NOMO-1 treated with DMSO at 0.1 percent for 48 hours (cell line): ENCODE results near the gene TREM2.
"Not testable (repeated sequence)": the region's sequence is repeated elsewhere in the genome, so short reads cannot be mapped to it uniquely, and the experiment has no call there.

Experiments used
- DNase-seq: peaks from one replicate; lab custom pipeline; 2025; ENCODE audit not compliant: unreplicated experiment; lab: John Stamatoyannopoulos, UW

The TREM2 gene

GRCh38 chr6:41156001-41156400, 6.9 kb downstream of the TREM2 start:
- no peak for DNase-seq

GRCh38 chr6:41155132-41155805, 7.6 kb downstream of the TREM2 start:
- no peak for DNase-seq

GRCh38 chr6:41153992-41154625, 8.8 kb downstream of the TREM2 start, which contains the start of gene TREML1:
Gene TREML1, minus strand, starts transcription at chr6:41154347. Its CDS starts 59 bp downstream, at chr6:41154288.
- no peak for DNase-seq

GRCh38 chr6:41153451-41153850, 9.5 kb downstream of the TREM2 start:
- no peak for DNase-seq

GRCh38 chr6:41150671-41151070, 12.2 kb downstream of the TREM2 start:
- no peak for DNase-seq

- no peak for DNase-seq
Observed at GRCh38 chr6:41147917-41148316, 15.0 kb downstream of the TREM2 start.

- no peak for DNase-seq
Observed at GRCh38 chr6:41136911-41137310, 26.0 kb downstream of the TREM2 start.

- DNase-seq = no peak
Observed at GRCh38 chr6:41135062-41135832, 27.7 kb downstream of the TREM2 start.

GRCh38 chr6:41132254-41132653, 30.7 kb downstream of the TREM2 start:
- DNase-seq = no peak

- DNase-seq = no peak
Observed at GRCh38 chr6:41125282-41125681, 37.6 kb downstream of the TREM2 start.

GRCh38 chr6:41122918-41123317, 40.0 kb downstream of the TREM2 start:
- DNase-seq = no peak

GRCh38 chr6:41122373-41122772, 40.5 kb downstream of the TREM2 start:
- no peak for DNase-seq

GRCh38 chr6:41120058-41120457, 42.9 kb downstream of the TREM2 start:
- no peak for DNase-seq

GRCh38 chr6:41119508-41119907, 43.4 kb downstream of the TREM2 start:
- DNase-seq = no peak

GRCh38 chr6:41115027-41115426, 47.9 kb downstream of the TREM2 start:
- not testable (repeated sequence) for DNase-seq

GRCh38 chr6:41111017-41111416, 51.9 kb downstream of the TREM2 start:
- no peak for DNase-seq
